Gastrocnemius medialis (tissue), 4 donors: ENCODE data around the gene SFT2D1.

Experiments
- POLR2A ChIP-seq, 2 donors: fragments of 450-650 bp; IDR thresholded peaks; one replicate each; pipeline ENCODE4 v1.6.1; 2017; ENCODE audit warnings: antibody characterized with exemption in 2 of 2, mild to moderate bottlenecking in 2 of 2, moderate library complexity in 2 of 2
- TF ChIP-seq, protein P1 (sequence below), 5 experiments: fragments of 450-650 bp in 3 of 5; fragments of 200-600 bp in 2 of 5; sonication (generic) in 2 of 5; IDR thresholded peaks in 4 of 5; conservative IDR thresholded peaks in 1 of 5; 1 replicate in 4 of 5; 2 replicates in 1 of 5; pipeline ENCODE4 v1.5.1; 2016 to 2019; ENCODE audit warnings: antibody characterized with exemption in 5 of 5, mild to moderate bottlenecking in 3 of 5, moderate library complexity in 3 of 5

DNA sequence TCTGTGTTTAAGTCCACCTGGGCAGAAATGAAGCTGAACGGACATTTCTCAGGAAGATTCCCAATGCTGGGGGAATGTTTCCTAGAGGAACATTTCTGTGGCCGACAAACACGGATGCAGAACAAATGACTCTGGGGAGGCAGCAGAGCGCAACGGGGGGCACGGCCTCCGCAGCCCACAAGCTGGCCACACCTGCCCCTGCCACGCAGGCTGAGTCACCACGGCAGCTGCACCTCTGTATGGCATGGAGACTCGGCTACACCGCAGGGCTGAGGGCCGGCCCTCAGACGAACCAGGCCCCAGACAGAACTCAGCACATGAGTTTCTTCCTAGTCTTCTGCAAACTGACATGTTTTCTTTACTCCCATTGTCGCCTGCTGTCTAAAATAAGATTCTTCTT lies 24.1 kb downstream of the SFT2D1 start:
- no peak for TF ChIP-seq POLR2A (IDR thresholded peaks at IDR 0.05)
- TF ChIP-seq, protein P1, sequence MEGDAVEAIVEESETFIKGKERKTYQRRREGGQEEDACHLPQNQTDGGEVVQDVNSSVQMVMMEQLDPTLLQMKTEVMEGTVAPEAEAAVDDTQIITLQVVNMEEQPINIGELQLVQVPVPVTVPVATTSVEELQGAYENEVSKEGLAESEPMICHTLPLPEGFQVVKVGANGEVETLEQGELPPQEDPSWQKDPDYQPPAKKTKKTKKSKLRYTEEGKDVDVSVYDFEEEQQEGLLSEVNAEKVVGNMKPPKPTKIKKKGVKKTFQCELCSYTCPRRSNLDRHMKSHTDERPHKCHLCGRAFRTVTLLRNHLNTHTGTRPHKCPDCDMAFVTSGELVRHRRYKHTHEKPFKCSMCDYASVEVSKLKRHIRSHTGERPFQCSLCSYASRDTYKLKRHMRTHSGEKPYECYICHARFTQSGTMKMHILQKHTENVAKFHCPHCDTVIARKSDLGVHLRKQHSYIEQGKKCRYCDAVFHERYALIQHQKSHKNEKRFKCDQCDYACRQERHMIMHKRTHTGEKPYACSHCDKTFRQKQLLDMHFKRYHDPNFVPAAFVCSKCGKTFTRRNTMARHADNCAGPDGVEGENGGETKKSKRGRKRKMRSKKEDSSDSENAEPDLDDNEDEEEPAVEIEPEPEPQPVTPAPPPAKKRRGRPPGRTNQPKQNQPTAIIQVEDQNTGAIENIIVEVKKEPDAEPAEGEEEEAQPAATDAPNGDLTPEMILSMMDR (IDR thresholded peaks at IDR 0.05 in 4 of 5, conservative IDR thresholded peaks at IDR 0.05 in 1 of 5) = no peak
